ENCODE data around the gene SPECC1L.

- TF ChIP-seq SIN3A (IDR thresholded peaks at IDR 0.05; ENCODE audit: low read depth) (no peak), ZFX (IDR thresholded peaks at IDR 0.05) (no peak), ZNF274 (IDR thresholded peaks at IDR 0.05; ENCODE audit: low read depth, low read length) (no peak), EZH2 (IDR thresholded peaks at IDR 0.05) (no peak), EGR1 (IDR thresholded peaks at IDR 0.05; ENCODE audit: low read depth) (no peak)
Observed at GRCh38 chr22:24389680-24390079, 119.0 kb downstream of the SPECC1L start.
